H1 (cell line): ENCODE measurements around the gene CCDC9B. TPM values are rescaled to one million over a fixed set of nuclear protein-coding genes. Genes with fewer than 3 reads are reported as not detected.

ENCODE experiments used
- CTCF ChIA-PET: fragments of 300-600 bp; sonication (Branson Sonifier 250); formaldehyde crosslinking; loops from one replicate; lab custom pipeline; 2021; ENCODE audit not compliant: partially characterized antibody; lab: Charles Lee
- POLR2A ChIA-PET: fragments of 300-600 bp; sonication (Branson Sonifier 250); formaldehyde crosslinking; loops from one replicate; lab custom pipeline; 2021; ENCODE audit warnings: inconsistent platforms; ENCODE audit not compliant: partially characterized antibody; lab: Charles Lee
- DNase-seq, 2 experiments: peaks; one replicate each; pipeline versions ENCODE4 v3.0.0 to v3.0.0-alpha.2; 2010 to 2022; ENCODE audit warnings: low spot score in 2 of 2, low read depth in 1 of 2, mixed read lengths in 1 of 2
- FAIRE-seq: peaks from 2 replicates; lab custom pipeline; 2011; peaks lifted over from hg19 to GRCh38; lab: Jason Lieb, UNC
- H2AFZ ChIP-seq: 2 replicates; pipeline ENCODE4 v1.8.1; 2012; ENCODE audit warnings: low read length, inconsistent platforms
- H2AK5ac ChIP-seq: 2 replicates; pipeline ENCODE4 v1.6.1; 2013; ENCODE audit warnings: low read depth, low read length
- H2BK120ac ChIP-seq: replicated peaks from 2 replicates; pipeline ENCODE3; 2013; ENCODE audit warnings: low read depth, low read length, inconsistent platforms
- H2BK12ac ChIP-seq: 2 replicates; pipeline ENCODE4 v1.6.1; 2013; ENCODE audit warnings: low read depth, low read length
- H2BK15ac ChIP-seq: 2 replicates; pipeline ENCODE4 v1.6.1; 2013; ENCODE audit warnings: low read length
- H2BK20ac ChIP-seq: 2 replicates; pipeline ENCODE4 v1.6.1; 2013; ENCODE audit warnings: low read length
- H2BK5ac ChIP-seq: 2 replicates; pipeline ENCODE4 v1.6.1; 2013; ENCODE audit warnings: low read depth, low read length
- H3K14ac ChIP-seq: 2 replicates; pipeline ENCODE4 v1.6.1; 2013; ENCODE audit warnings: inconsistent platforms; ENCODE audit not compliant: insufficient read length
- H3K18ac ChIP-seq: 2 replicates; pipeline ENCODE4 v1.6.1; 2013; ENCODE audit warnings: low read length; ENCODE audit errors: extremely low read depth
- H3K23ac ChIP-seq: 2 replicates; pipeline ENCODE4 v1.6.1; 2013; ENCODE audit warnings: inconsistent platforms; ENCODE audit not compliant: insufficient read length
- H3K23me2 ChIP-seq: 2 replicates; pipeline ENCODE4 v1.6.1; 2013; ENCODE audit warnings: low read depth, low read length
- H3K27ac ChIP-seq: 2 replicates; pipeline ENCODE4 v1.6.1; 2011; ENCODE audit warnings: low read depth, low read length, inconsistent platforms
- H3K27me3 ChIP-seq, 4 experiments: replicated peaks in 1 of 4; 1 replicate in 1 of 4; 2 replicates in 3 of 4; pipeline versions ENCODE4 v1.6.1 to v1.8.1; 2011 to 2013; ENCODE audit warnings: low read length in 3 of 4, mild to moderate bottlenecking in 3 of 4, inconsistent platforms in 2 of 4, mixed read lengths in 2 of 4, moderate library complexity in 1 of 4; ENCODE audit not compliant: control insufficient read depth in 3 of 4, insufficient read depth in 3 of 4; ENCODE audit errors: extremely low read depth in 1 of 4
- H3K36me3 ChIP-seq, 4 experiments: 2 replicates each; pipeline versions ENCODE4 v1.6.1 to v1.8.1; 2011 to 2013; ENCODE audit warnings: mild to moderate bottlenecking in 4 of 4, low read length in 3 of 4, moderate library complexity in 2 of 4, control low read depth in 1 of 4, inconsistent platforms in 1 of 4; ENCODE audit not compliant: insufficient read depth in 4 of 4, control insufficient read depth in 2 of 4
- H3K4ac ChIP-seq: replicated peaks from 2 replicates; pipeline ENCODE3; 2013; ENCODE audit warnings: low read length, low read depth, mixed read lengths, inconsistent platforms; ENCODE audit not compliant: insufficient read length
- H3K4me1 ChIP-seq, 4 experiments: replicated peaks in 1 of 4; 1 replicate in 1 of 4; 2 replicates in 3 of 4; pipeline versions ENCODE4 v1.6.1 to v1.8.1; 2011 to 2013; ENCODE audit warnings: low read length in 3 of 4, inconsistent platforms in 2 of 4, mixed read lengths in 1 of 4; ENCODE audit not compliant: insufficient read depth in 4 of 4, control insufficient read depth in 3 of 4
- H3K4me2 ChIP-seq, 2 experiments: 2 replicates each; pipeline versions ENCODE4 v1.6.1 to v1.8.1; 2011 to 2013; ENCODE audit warnings: low read depth in 2 of 2, low read length in 2 of 2, control low read depth in 1 of 2, inconsistent platforms in 1 of 2, mild to moderate bottlenecking in 1 of 2; ENCODE audit not compliant: insufficient read depth in 1 of 2
- H3K4me3 ChIP-seq, 4 experiments: fragments of 200-600, 300-600 bp in 1 of 4; sonication (generic), shearing (Covaris generic), sonication (Bioruptor Twin) in 1 of 4; 2 replicates each; pipeline versions ENCODE4 v1.5.1 to v1.8.1; 2011 to 2016; ENCODE audit warnings: low read length in 4 of 4, low read depth in 3 of 4, control low read depth in 2 of 4, inconsistent platforms in 2 of 4, mild to moderate bottlenecking in 2 of 4, mixed read lengths in 1 of 4, moderate library complexity in 1 of 4; ENCODE audit not compliant: insufficient read depth in 2 of 4; ENCODE audit errors: extremely low read depth in 1 of 4
- H3K56ac ChIP-seq: replicated peaks from 2 replicates; pipeline ENCODE3; 2013; ENCODE audit warnings: low read depth, mild to moderate bottlenecking, mixed read lengths, low read length, inconsistent platforms; ENCODE audit not compliant: insufficient read length
- H3K79me1 ChIP-seq: 2 replicates; pipeline ENCODE4 v1.6.1; 2013; ENCODE audit warnings: low read depth, low read length, control low read depth
- H3K79me2 ChIP-seq, 2 experiments: 2 replicates each; pipeline versions ENCODE4 v1.6.1 to v1.8.1; 2012 to 2013; ENCODE audit warnings: low read length in 2 of 2, mild to moderate bottlenecking in 2 of 2, inconsistent platforms in 1 of 2; ENCODE audit not compliant: insufficient read depth in 2 of 2, control insufficient read depth in 1 of 2
- H3K9ac ChIP-seq, 4 experiments: replicated peaks in 1 of 4; 1 replicate in 1 of 4; 2 replicates in 3 of 4; pipeline versions ENCODE4 v1.6.1 to v1.8.1; 2011 to 2013; ENCODE audit warnings: low read depth in 3 of 4, low read length in 3 of 4, control low read depth in 2 of 4, mild to moderate bottlenecking in 2 of 4, moderate library complexity in 2 of 4, inconsistent platforms in 1 of 4; ENCODE audit errors: extremely low read depth in 1 of 4
- H3K9me3 ChIP-seq, 2 experiments: 2 replicates each; pipeline versions ENCODE4 v1.6.1 to v1.8.1; 2012 to 2013; ENCODE audit warnings: mild to moderate bottlenecking in 2 of 2, moderate library complexity in 2 of 2, control low read depth in 1 of 2, inconsistent platforms in 1 of 2, low read depth in 1 of 2, low read length in 1 of 2, mixed read lengths in 1 of 2; ENCODE audit not compliant: insufficient read depth in 2 of 2
- H4K20me1 ChIP-seq, 2 experiments: replicated peaks in 1 of 2; 2 replicates each; pipeline versions ENCODE3 to v1.8.1; 2011 to 2013; ENCODE audit warnings: inconsistent platforms in 2 of 2, low read length in 2 of 2, mild to moderate bottlenecking in 1 of 2; ENCODE audit not compliant: insufficient read depth in 2 of 2, control insufficient read depth in 1 of 2
- H4K5ac ChIP-seq: 2 replicates; pipeline ENCODE4 v1.6.1; 2013; ENCODE audit warnings: low read length, low read depth, mixed read lengths, inconsistent platforms; ENCODE audit not compliant: insufficient read length
- H4K8ac ChIP-seq: 2 replicates; pipeline ENCODE4 v1.8.0; 2013; ENCODE audit warnings: mild to moderate bottlenecking, moderate library complexity, low read length, inconsistent platforms; ENCODE audit not compliant: insufficient read depth; ENCODE audit errors: extremely low read depth
- H4K91ac ChIP-seq: replicated peaks from 2 replicates; pipeline ENCODE3; 2013; ENCODE audit warnings: low read length, mixed read lengths, inconsistent platforms; ENCODE audit not compliant: insufficient read length
- BACH1 ChIP-seq: IDR thresholded peaks from 2 replicates; pipeline ENCODE4 v1.6.1; 2012; ENCODE audit warnings: low read length, improper control_type of control experiment
- CTCF ChIP-seq, 3 experiments: IDR thresholded peaks; 1 replicate in 2 of 3; 2 replicates in 1 of 3; pipeline versions ENCODE4 v1.5.1 to v1.6.1; 2011; ENCODE audit warnings: low read length in 3 of 3, mild to moderate bottlenecking in 3 of 3, inconsistent platforms in 2 of 3, low read depth in 1 of 3, moderate library complexity in 1 of 3; ENCODE audit not compliant: insufficient read depth in 1 of 3; ENCODE audit errors: control extremely low read depth in 1 of 3
- EP300 ChIP-seq, 2 experiments: IDR thresholded peaks; 1 replicate in 1 of 2; 2 replicates in 1 of 2; pipeline ENCODE4 v1.6.1; 2011 to 2012; ENCODE audit warnings: low read depth in 2 of 2, low read length in 2 of 2, mild to moderate bottlenecking in 2 of 2, borderline replicate concordance in 1 of 2, inconsistent platforms in 1 of 2, moderate library complexity in 1 of 2
- HDAC6 ChIP-seq: IDR thresholded peaks from one replicate; pipeline ENCODE4 v1.7.1; 2012; ENCODE audit warnings: low read depth, mild to moderate bottlenecking, inconsistent platforms, low read length, moderate library complexity
- JUND ChIP-seq: IDR thresholded peaks from 2 replicates; pipeline ENCODE4 v1.6.1; 2011; ENCODE audit warnings: mild to moderate bottlenecking, improper control_type of control experiment, low read length
- KDM5A ChIP-seq: fragments of 200-600 bp; IDR thresholded peaks from 2 replicates; pipeline ENCODE4 v1.7.1; 2012; ENCODE audit warnings: mild to moderate bottlenecking, low read length, inconsistent platforms, mixed read lengths
- MAX ChIP-seq: IDR thresholded peaks from 2 replicates; pipeline ENCODE4 v1.6.1; 2012; ENCODE audit warnings: inconsistent platforms
- POLR2A ChIP-seq, 2 experiments: IDR thresholded peaks; 1 replicate in 1 of 2; 2 replicates in 1 of 2; pipeline ENCODE4 v1.6.1; 2011; ENCODE audit warnings: low read depth in 2 of 2, low read length in 2 of 2, mild to moderate bottlenecking in 2 of 2; ENCODE audit errors: control extremely low read depth in 1 of 2
- TAF7 ChIP-seq: optimal IDR thresholded peaks from 2 replicates; pipeline ENCODE3; 2011; ENCODE audit warnings: low read depth, mild to moderate bottlenecking, inconsistent platforms, low read length, moderate library complexity, borderline replicate concordance
- TCF12 ChIP-seq: IDR thresholded peaks from 2 replicates; pipeline ENCODE4 v1.6.1; 2011; ENCODE audit warnings: low read depth, mild to moderate bottlenecking, low read length
- YY1 ChIP-seq: IDR thresholded peaks from 2 replicates; pipeline ENCODE4 v1.6.1; 2011; ENCODE audit warnings: low read depth, mild to moderate bottlenecking, low read length
- WGBS, 2 experiments: shearing (Covaris generic) in 1 of 2; methylation state at CpG; one replicate each; pipeline versions ENCODE4 v1.1.6 to v1.1.7; 2013 to 2015; ENCODE audit warnings: low lambda C conversion rate in 2 of 2, mixed read lengths in 2 of 2, inconsistent platforms in 1 of 2, low coverage in 1 of 2, missing lambda C conversion rate in 1 of 2; ENCODE audit not compliant: insufficient replicate concordance in 2 of 2, insufficient coverage in 1 of 2, insufficient read length in 1 of 2; ENCODE audit errors: extremely low coverage in 1 of 2, missing lambda C conversion rate in 1 of 2; 5-methylcytosine and 5-hydroxymethylcytosine counted together
- polyA plus RNA-seq, 7 experiments: library from polyadenylated mRNA; depleted of rRNA in 3 of 7; stranded (reverse) in 5 of 7; unstranded in 2 of 7; fragments of >200 nt in 5 of 7; fragments of 200-250 nt in 2 of 7; gene quantifications; 1 replicate in 5 of 7; 2 replicates in 1 of 7; 4 replicates in 1 of 7; pipeline versions ENCODE4 v1.2.1 to v1.2.3, GENCODE V29; 2011 to 2013; ENCODE audit warnings: missing spikeins in 2 of 7, mixed read lengths in 2 of 7
- total RNA-seq: library from RNA; stranded (reverse); fragmentation: NEBNext Ultra II Directional; extraction: Animal tissue kit (Norgen Biotek cat#: 25700); gene quantifications from 2 replicates; pipeline ENCODE4 v1.2.1, GENCODE V29; 2021

The CCDC9B gene
- total and polyA plus RNA-seq, 2 of the 8 experiments (the other 6 are each of a cell fraction or from before 2014, with no cell fraction given): 0.45 to 0.78 TPM

GRCh38 chr15:40285554-40286011 lies 55.2 kb downstream of the CCDC9B start:
- no peaks in the 10 kb centered on the region for H4K20me1 ChIP-seq
- peaks cover 0 to 15% (median 0%) of the 10 kb centered on the region in 4 experiments; a peak in 1 of 8 replicates for H3K36me3 ChIP-seq
- H3K9ac ChIP-seq: no peak overlapping the region
- no peak overlapping the region for H3K23ac ChIP-seq
- 0 out of 2 replicates have a peak overlapping the region, but pooled peaks have one; percentile 19 for H2BK12ac ChIP-seq
- peaks cover 43 to 67% (median 56%) of the 10 kb centered on the region in 4 experiments for H3K27me3 ChIP-seq
- no peak overlapping the region for H3K18ac ChIP-seq
- WGBS, 2 experiments: 15% methylated on average over 1 of the region's 1 CpG; no CpG with 5 or more reads in 1 of the 2 experiments
- no peak overlapping the region for H2BK20ac ChIP-seq
- H2AK5ac ChIP-seq: peak overlapping the region; percentile 40; the same call in 1 of the 2 replicates
- no peak overlapping the region for H4K91ac ChIP-seq
- H4K5ac ChIP-seq: no peak overlapping the region
- no peak overlapping the region for H4K8ac ChIP-seq
- POLR2A ChIA-PET: interaction anchor here (0.9 to 2.3 kb wide), 10 partner anchors 10 to 233 kb away, joined by 3 to 9 read pairs (median 6); partner anchors contain the start of genes INAFM2 and PLCB2
- no peak overlapping the region for H2BK120ac ChIP-seq
- no peak overlapping the region for H2BK15ac ChIP-seq
- no peak overlapping the region for H3K4me3 ChIP-seq
- H2AFZ ChIP-seq: no peak overlapping the region
- H3K4me1 ChIP-seq: peaks cover 16 to 44% (median 33%) of the 10 kb centered on the region in 4 experiments
- CTCF ChIA-PET: interaction anchor here (0.6 to 16.2 kb wide), 11 partner anchors 11 to 234 kb away, joined by 3 to 518 read pairs (median 3); partner anchors contain the start of genes CCDC9B, INAFM2, PAK6 and PLCB2
- H3K79me2 ChIP-seq: no peaks in the 10 kb centered on the region
- no peaks in the 10 kb centered on the region; the same call in 1 of the 2 replicates for H3K79me1 ChIP-seq
- FAIRE-seq (no peak), DNase-seq (no peak)
- no peak overlapping the region for H2BK5ac ChIP-seq
- peak overlapping the region; percentile 14 to 18; a peak in 2 of 4 replicates for H3K4me2 ChIP-seq
- peaks cover 22% of the 10 kb centered on the region; the same call in 1 of the 2 replicates for H3K23me2 ChIP-seq
- no peak overlapping the region for H3K14ac ChIP-seq
- H3K4ac ChIP-seq: no peak overlapping the region
- H3K56ac ChIP-seq: no peak overlapping the region
- H3K9me3 ChIP-seq: no peaks in the 10 kb centered on the region
- H3K27ac ChIP-seq: no peak overlapping the region
- TF ChIP-seq JUND (no peak), TCF12 (no peak), POLR2A (IDR thresholded peaks at IDR 0.05; ENCODE audit: control extremely low read depth in 1 of 2, low read depth in 2 of 2, low read length in 2 of 2) (no peak), KDM5A (no peak), BACH1 (no peak), CTCF (IDR thresholded peaks at IDR 0.05; ENCODE audit: control extremely low read depth in 1 of 3, insufficient read depth in 1 of 3, low read depth in 1 of 3, low read length in 3 of 3) (no peak), YY1 (no peak), HDAC6 (no peak), EP300 (IDR thresholded peaks at IDR 0.05; ENCODE audit: borderline replicate concordance in 1 of 2, low read depth in 2 of 2, low read length in 2 of 2) (no peak), TAF7 (no peak), MAX (no peak)
